SK-N-MC (cell line): Measurements from ENCODE around the gene TSHZ2.

ENCODE experiments used
- EZH2 ChIP-seq: fragments of 200-600 bp; sonication (generic); IDR thresholded peaks from one replicate; pipeline ENCODE4 v1.6.1; 2017; ENCODE audit warnings: antibody characterized with exemption
- FOXP2 ChIP-seq: optimal IDR thresholded peaks from 2 replicates; pipeline ENCODE3; 2011; ENCODE audit warnings: mild to moderate bottlenecking, moderate library complexity; ENCODE audit not compliant: insufficient read depth; ENCODE audit errors: extremely low read length, control extremely low read depth
- POLR2AphosphoS5 ChIP-seq: IDR thresholded peaks from 2 replicates; pipeline ENCODE4 v1.6.1; 2012; ENCODE audit warnings: mild to moderate bottlenecking, low read depth, low read length, borderline replicate concordance

DNA sequence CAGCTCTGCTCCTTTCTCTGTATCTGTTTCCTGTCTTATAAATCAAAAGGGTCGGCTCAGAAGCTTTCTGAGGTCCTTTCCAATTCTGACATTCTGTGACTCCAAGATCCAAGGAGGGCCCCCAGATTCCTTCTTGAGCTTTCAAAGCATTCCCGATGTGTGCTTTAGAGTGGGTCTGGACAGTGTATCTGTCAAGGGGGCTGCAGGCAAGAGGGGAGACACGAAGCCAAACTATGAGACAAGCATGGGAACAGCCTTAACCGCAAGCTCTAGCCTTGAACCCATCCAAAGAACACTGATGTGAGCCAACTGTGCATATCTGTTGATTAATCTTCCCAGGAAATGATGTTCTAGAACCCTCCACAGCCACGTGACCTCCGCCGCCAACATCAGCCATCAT is 73.8 kb downstream of the TSHZ2 start:
- TF ChIP-seq EZH2 (no peak), POLR2AphosphoS5 (no peak), FOXP2 (no peak)
